ENCODE data around the gene ZNF317. TPM values are rescaled to one million over a fixed set of nuclear protein-coding genes. Genes with fewer than 3 reads are reported as not detected.

ZNF317 gene
- total and polyA plus RNA-seq, 2 of the 13 experiments (the other 11 are each of a cell fraction or from before 2014, with no cell fraction given), result 14.0 to 27.9 TPM

DNA sequence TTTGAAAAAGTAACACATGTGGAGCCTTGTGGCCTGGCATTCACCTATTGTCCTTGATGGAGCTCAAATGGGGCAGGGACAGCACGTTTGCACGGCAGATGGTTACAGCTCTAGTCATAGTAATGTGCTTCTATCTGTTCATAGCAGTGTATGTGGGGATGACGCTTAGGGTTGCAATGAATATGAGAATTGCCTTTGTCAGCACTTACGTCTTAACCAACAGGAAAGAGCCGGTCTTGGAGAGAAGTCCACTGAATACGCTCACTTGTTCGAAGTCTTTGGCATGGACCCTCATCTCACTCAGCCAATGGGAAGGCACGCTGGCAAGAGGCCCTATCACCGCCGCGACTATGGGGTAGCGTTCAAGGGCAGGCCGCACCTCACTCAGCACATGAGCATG is 19.7 kb downstream of the ZNF317 start:
- Histone ChIP-seq H3K9me3 (ENCODE audit: low read length) (peaks cover 6% of the 10 kb centered on the region; the same call in 1 of the 2 replicates), H3K4me2 (ENCODE audit: low read depth, low read length) (no peak overlapping the region), H3K4me1 (ENCODE audit: insufficient read depth, low read length) (no peaks in the 10 kb centered on the region), H3K4me3 (replicated peaks in 1 of 3; ENCODE audit: insufficient read depth in 1 of 3, low read depth in 2 of 3, low read length in 3 of 3) (no peak overlapping the region), H4K20me1 (ENCODE audit: insufficient read depth, low read length) (peaks cover 4% of the 10 kb centered on the region; the same call in 1 of the 2 replicates), H3K27ac (ENCODE audit: extremely low read length, insufficient read depth, low read length) (no peak overlapping the region), H3K9ac (ENCODE audit: insufficient read depth, low read depth, low read length) (no peak overlapping the region), H3K79me2 (ENCODE audit: insufficient read depth, low read length) (peaks cover 10% of the 10 kb centered on the region), H3K36me3 (replicated peaks in 1 of 2; ENCODE audit: control insufficient read depth in 1 of 2, insufficient read depth in 2 of 2, low read length in 2 of 2) (peaks cover 57 to 85% of the 10 kb centered on the region in 2 experiments), H3K27me3 (ENCODE audit: control insufficient read depth in 1 of 2, insufficient read depth in 2 of 2, low read length in 2 of 2) (no peaks in the 10 kb centered on the region), H2AFZ (ENCODE audit: low read length) (no peak overlapping the region)
- BruUV-seq (replicated peaks), result no TSS peak
- WGBS (ENCODE audit: low lambda C conversion rate), result 98% methylated on average over 13 of the region's 13 CpGs
- TF ChIP-seq MAFF (IDR thresholded peaks at IDR 0.05; ENCODE audit: low read depth, low read length) (peak; percentile 74), MAFK (conservative IDR thresholded peaks at IDR 0.05 in 1 of 2, IDR thresholded peaks at IDR 0.05 in 1 of 2; ENCODE audit: low read length in 2 of 2) (peak; percentile 72 to 85)
- TF ChIP-seq, protein P1, sequence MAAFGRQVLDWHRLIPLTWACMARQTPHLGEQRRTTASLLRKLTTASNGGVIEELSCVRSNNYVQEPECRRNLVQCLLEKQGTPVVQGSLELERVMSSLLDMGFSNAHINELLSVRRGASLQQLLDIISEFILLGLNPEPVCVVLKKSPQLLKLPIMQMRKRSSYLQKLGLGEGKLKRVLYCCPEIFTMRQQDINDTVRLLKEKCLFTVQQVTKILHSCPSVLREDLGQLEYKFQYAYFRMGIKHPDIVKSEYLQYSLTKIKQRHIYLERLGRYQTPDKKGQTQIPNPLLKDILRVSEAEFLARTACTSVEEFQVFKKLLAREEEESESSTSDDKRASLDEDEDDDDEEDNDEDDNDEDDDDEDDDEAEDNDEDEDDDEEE (CRISPR knock-in tag; IDR thresholded peaks at IDR 0.05), result no peak
- TF ChIP-seq, protein P2, sequence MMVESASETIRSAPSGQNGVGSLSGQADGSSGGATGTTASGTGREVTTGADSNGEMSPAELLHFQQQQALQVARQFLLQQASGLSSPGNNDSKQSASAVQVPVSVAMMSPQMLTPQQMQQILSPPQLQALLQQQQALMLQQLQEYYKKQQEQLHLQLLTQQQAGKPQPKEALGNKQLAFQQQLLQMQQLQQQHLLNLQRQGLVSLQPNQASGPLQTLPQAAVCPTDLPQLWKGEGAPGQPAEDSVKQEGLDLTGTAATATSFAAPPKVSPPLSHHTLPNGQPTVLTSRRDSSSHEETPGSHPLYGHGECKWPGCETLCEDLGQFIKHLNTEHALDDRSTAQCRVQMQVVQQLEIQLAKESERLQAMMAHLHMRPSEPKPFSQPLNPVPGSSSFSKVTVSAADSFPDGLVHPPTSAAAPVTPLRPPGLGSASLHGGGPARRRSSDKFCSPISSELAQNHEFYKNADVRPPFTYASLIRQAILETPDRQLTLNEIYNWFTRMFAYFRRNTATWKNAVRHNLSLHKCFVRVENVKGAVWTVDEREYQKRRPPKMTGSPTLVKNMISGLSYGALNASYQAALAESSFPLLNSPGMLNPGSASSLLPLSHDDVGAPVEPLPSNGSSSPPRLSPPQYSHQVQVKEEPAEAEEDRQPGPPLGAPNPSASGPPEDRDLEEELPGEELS (CRISPR knock-in tag; IDR thresholded peaks at IDR 0.05), result no peak
- DNase-seq (ENCODE audit: low spot score), result no peak
- CTCF ChIA-PET (ENCODE audit: low intra/inter-chr PET ratio, low total read pairs), result no interaction called here
- intact Hi-C loops (cut with micrococcal nuclease; ENCODE audit: unreplicated experiment), result no loop called here
- ATAC-seq, result no peak
- POLR2A ChIA-PET, result no interaction called here
- in situ Hi-C loops (cut with HindIII; ENCODE audit: extremely low pct_ligation_motif_present, low pct_unique_long_range_greater_than_20kb), result no loop called here
- FAIRE-seq, result no peak

DNA sequence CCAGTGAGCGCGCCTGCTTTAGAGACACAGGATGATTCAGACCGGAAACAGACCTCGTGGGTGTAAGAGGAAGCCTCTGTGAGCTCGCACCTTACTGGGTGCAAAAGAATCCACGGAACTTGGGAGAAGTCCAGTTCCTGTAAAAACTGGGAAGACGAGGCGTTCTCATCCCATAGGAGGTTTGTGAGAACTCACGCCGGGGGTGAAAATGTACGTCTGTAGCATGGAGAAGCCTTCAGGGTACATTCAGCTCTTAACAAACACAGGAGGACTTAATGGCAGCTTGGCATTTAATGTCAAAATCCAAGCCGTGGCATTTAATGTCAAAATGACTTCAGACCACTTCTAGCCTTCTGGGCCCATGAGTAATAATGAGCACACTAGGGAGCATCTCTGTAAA is 21.2 kb downstream of the ZNF317 start:
- DNase-seq (ENCODE audit: low spot score) (no peak), FAIRE-seq (no peak), ATAC-seq (no peak)
- Histone ChIP-seq H3K4me3 (replicated peaks in 1 of 3; ENCODE audit: insufficient read depth in 1 of 3, low read depth in 2 of 3, low read length in 3 of 3) (no peak overlapping the region), H3K9me3 (ENCODE audit: low read length) (no peaks in the 10 kb centered on the region), H3K36me3 (replicated peaks in 1 of 2; ENCODE audit: control insufficient read depth in 1 of 2, insufficient read depth in 2 of 2, low read length in 2 of 2) (peaks cover 49 to 76% of the 10 kb centered on the region in 2 experiments), H3K27me3 (ENCODE audit: control insufficient read depth in 1 of 2, insufficient read depth in 2 of 2, low read length in 2 of 2) (no peaks in the 10 kb centered on the region), H3K9ac (ENCODE audit: insufficient read depth, low read depth, low read length) (no peak overlapping the region), H3K4me2 (ENCODE audit: low read depth, low read length) (no peak overlapping the region), H2AFZ (ENCODE audit: low read length) (no peak overlapping the region), H3K79me2 (ENCODE audit: insufficient read depth, low read length) (no peaks in the 10 kb centered on the region), H4K20me1 (ENCODE audit: insufficient read depth, low read length) (no peaks in the 10 kb centered on the region), H3K4me1 (ENCODE audit: insufficient read depth, low read length) (no peaks in the 10 kb centered on the region), H3K27ac (ENCODE audit: extremely low read length, insufficient read depth, low read length) (no peak overlapping the region)
- WGBS (ENCODE audit: low lambda C conversion rate), result over 99% methylated on average over 12 of the region's 12 CpGs
- intact Hi-C loops (cut with micrococcal nuclease; ENCODE audit: unreplicated experiment), result no loop called here
- ChIA-PET CTCF (ENCODE audit: low intra/inter-chr PET ratio, low total read pairs) (no interaction called here), POLR2A (no interaction called here)
- in situ Hi-C loops (cut with HindIII; ENCODE audit: extremely low pct_ligation_motif_present, low pct_unique_long_range_greater_than_20kb), result no loop called here
- no TSS peak for BruUV-seq (replicated peaks)
- TF ChIP-seq ZNF674 (CRISPR knock-in tag; IDR thresholded peaks at IDR 0.05; ENCODE audit: low read depth), result no peak
- no peak for TF ChIP-seq HCFC1 (IDR thresholded peaks at IDR 0.05; ENCODE audit: low read depth, low read length)
- TF ChIP-seq, protein P3, sequence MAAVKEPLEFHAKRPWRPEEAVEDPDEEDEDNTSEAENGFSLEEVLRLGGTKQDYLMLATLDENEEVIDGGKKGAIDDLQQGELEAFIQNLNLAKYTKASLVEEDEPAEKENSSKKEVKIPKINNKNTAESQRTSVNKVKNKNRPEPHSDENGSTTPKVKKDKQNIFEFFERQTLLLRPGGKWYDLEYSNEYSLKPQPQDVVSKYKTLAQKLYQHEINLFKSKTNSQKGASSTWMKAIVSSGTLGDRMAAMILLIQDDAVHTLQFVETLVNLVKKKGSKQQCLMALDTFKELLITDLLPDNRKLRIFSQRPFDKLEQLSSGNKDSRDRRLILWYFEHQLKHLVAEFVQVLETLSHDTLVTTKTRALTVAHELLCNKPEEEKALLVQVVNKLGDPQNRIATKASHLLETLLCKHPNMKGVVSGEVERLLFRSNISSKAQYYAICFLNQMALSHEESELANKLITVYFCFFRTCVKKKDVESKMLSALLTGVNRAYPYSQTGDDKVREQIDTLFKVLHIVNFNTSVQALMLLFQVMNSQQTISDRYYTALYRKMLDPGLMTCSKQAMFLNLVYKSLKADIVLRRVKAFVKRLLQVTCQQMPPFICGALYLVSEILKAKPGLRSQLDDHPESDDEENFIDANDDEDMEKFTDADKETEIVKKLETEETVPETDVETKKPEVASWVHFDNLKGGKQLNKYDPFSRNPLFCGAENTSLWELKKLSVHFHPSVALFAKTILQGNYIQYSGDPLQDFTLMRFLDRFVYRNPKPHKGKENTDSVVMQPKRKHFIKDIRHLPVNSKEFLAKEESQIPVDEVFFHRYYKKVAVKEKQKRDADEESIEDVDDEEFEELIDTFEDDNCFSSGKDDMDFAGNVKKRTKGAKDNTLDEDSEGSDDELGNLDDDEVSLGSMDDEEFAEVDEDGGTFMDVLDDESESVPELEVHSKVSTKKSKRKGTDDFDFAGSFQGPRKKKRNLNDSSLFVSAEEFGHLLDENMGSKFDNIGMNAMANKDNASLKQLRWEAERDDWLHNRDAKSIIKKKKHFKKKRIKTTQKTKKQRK (IDR thresholded peaks at IDR 0.05; ENCODE audit: low read length), result no peak
- TF ChIP-seq, protein P4, sequence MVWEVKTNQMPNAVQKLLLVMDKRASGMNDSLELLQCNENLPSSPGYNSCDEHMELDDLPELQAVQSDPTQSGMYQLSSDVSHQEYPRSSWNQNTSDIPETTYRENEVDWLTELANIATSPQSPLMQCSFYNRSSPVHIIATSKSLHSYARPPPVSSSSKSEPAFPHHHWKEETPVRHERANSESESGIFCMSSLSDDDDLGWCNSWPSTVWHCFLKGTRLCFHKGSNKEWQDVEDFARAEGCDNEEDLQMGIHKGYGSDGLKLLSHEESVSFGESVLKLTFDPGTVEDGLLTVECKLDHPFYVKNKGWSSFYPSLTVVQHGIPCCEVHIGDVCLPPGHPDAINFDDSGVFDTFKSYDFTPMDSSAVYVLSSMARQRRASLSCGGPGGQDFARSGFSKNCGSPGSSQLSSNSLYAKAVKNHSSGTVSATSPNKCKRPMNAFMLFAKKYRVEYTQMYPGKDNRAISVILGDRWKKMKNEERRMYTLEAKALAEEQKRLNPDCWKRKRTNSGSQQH (CRISPR knock-in tag; IDR thresholded peaks at IDR 0.05; ENCODE audit: low read depth), result no peak
- no peak for TF ChIP-seq PAF1 (CRISPR knock-in tag; IDR thresholded peaks at IDR 0.05)
- no peak for TF ChIP-seq FOXK1 (CRISPR knock-in tag; IDR thresholded peaks at IDR 0.05; ENCODE audit: borderline replicate concordance, low read depth)
- TF ChIP-seq FOXJ3 (CRISPR knock-in tag; IDR thresholded peaks at IDR 0.05; ENCODE audit: borderline replicate concordance), result no peak

All from HepG2 (cell line).